GM21526 (cell line): ENCODE data around the gene CPA5.

ENCODE experiments used
- ATAC-seq: cut with Tn5 transposase; IDR thresholded peaks from one replicate; pipeline ENCODE4 v1.9.1; 2021; ENCODE audit warnings: moderate library complexity; ENCODE audit not compliant: unreplicated experiment, low FRiP score

CPA5 gene

GRCh38 chr7:130332259-130333053 is 12.2 kb upstream of the CPA5 start:
- no peak for ATAC-seq

GRCh38 chr7:130333832-130334231 is 10.8 kb upstream of the CPA5 start:
- ATAC-seq: no peak

GRCh38 chr7:130334274-130334673 is 10.3 kb upstream of the CPA5 start:
- ATAC-seq: no peak

- ATAC-seq: no peak
Observed at GRCh38 chr7:130337410-130337971, 7.1 kb upstream of the CPA5 start.

GRCh38 chr7:130338233-130338632 is 6.4 kb upstream of the CPA5 start:
- no peak for ATAC-seq

GRCh38 chr7:130341882-130342281 is 2.7 kb upstream of the CPA5 start:
- ATAC-seq: no peak

- no peak for ATAC-seq
Observed at GRCh38 chr7:130342701-130343380, 1.8 kb upstream of the CPA5 start.

GRCh38 chr7:130345136-130345535 is 520 bp downstream of the CPA5 start:
- ATAC-seq: no peak

GRCh38 chr7:130345725-130346124 is 1.1 kb downstream of the CPA5 start:
- no peak for ATAC-seq

GRCh38 chr7:130346177-130346905 is 1.7 kb downstream of the CPA5 start:
- no peak for ATAC-seq

- ATAC-seq: no peak
Observed at GRCh38 chr7:130346941-130347340, 2.3 kb downstream of the CPA5 start.

- ATAC-seq: no peak
Observed at GRCh38 chr7:130349911-130350782, 5.5 kb downstream of the CPA5 start.

- no peak for ATAC-seq
Observed at GRCh38 chr7:130350945-130351790, 6.6 kb downstream of the CPA5 start.

GRCh38 chr7:130351791-130352090 is 7.1 kb downstream of the CPA5 start:
- ATAC-seq: no peak

- ATAC-seq: no peak
Observed at GRCh38 chr7:130352194-130353074, 7.8 kb downstream of the CPA5 start.

GRCh38 chr7:130353196-130353595 is 8.6 kb downstream of the CPA5 start:
- no peak for ATAC-seq

GRCh38 chr7:130356121-130356875 is 11.7 kb downstream of the CPA5 start:
- ATAC-seq: no peak
